Pancreas (tissue), 10 donors: ENCODE measurements around the gene KLHL26. TPM values are rescaled to one million over a fixed set of nuclear protein-coding genes. Genes with fewer than 3 reads are reported as not detected.

Source experiments
- ATAC-seq, 4 donors: fragments of 200-7000 bp; cut with Tn5 transposase; one replicate each; pipeline versions ENCODE4 v1.8.0 to v1.9.1; 2020; ENCODE audit warnings: mild to moderate bottlenecking in 4 of 4, moderate library complexity in 4 of 4
- DNase-seq, 6 donors: peaks; one replicate each; pipeline ENCODE4 v3.0.0-alpha.2; 2020
- FAIRE-seq: peaks from 2 replicates; lab custom pipeline; 2012; peaks lifted over from hg19 to GRCh38; lab: Jason Lieb, UNC
- H3K27ac ChIP-seq, 4 donors: fragments of 200-600 bp; sonication (generic); 1 replicate in 3 of 4; 2 replicates in 1 of 4; pipeline versions ENCODE4 v1.5.0 to v1.8.0; 2020
- H3K27me3 ChIP-seq, 4 donors: fragments of 200-600 bp; one replicate each; pipeline ENCODE4 v1.8.0; 2021
- H3K36me3 ChIP-seq, 3 donors: fragments of 200-600 bp; sonication (generic) in 1 of 3; one replicate each; pipeline versions ENCODE4 v1.5.0 to v1.8.0; 2020 to 2021
- H3K4me1 ChIP-seq, 3 donors: fragments of 200-600 bp; one replicate each; pipeline ENCODE4 v1.8.0; 2021
- H3K4me3 ChIP-seq, 4 donors: fragments of 200-600 bp; sonication (generic) in 2 of 4; one replicate each; pipeline versions ENCODE4 v1.5.0 to v1.8.0; 2020 to 2021
- H3K9me3 ChIP-seq, 4 donors: fragments of 200-600 bp; one replicate each; pipeline ENCODE4 v1.8.0; 2021
- CTCF ChIP-seq, 4 donors: fragments of 200-600 bp; sonication (generic) in 3 of 4; IDR thresholded peaks; one replicate each; pipeline versions ENCODE4 v1.5.0 to v1.8.0; 2021; ENCODE audit warnings: antibody characterized with exemption in 4 of 4
- WGBS, 2 donors: extraction: QIAGEN DNeasy Blood & Tissue Kit; methylation state at CpG; one replicate each; pipeline ENCODE4 v1.1.7; 2013; 5-methylcytosine and 5-hydroxymethylcytosine counted together
- intact Hi-C, 3 donors: fragments of 100-400 bp; cut with DNase I; formaldehyde crosslinking; loops; one replicate each; pipeline versions ENCODE4 v1.11.1 to v1.14.2; 2022
- polyA plus RNA-seq, 2 donors: library from polyadenylated mRNA; stranded (reverse); fragments of 200-250 nt; gene quantifications; one replicate each; pipeline ENCODE4 v1.2.3, GENCODE V29; 2013
- total RNA-seq, 6 donors: library from RNA; stranded (reverse); fragmentation: NEBNext Ultra II Directional in 4 of 6; extraction: Animal tissue kit (Norgen Biotek cat#: 25700) in 4 of 6; gene quantifications; one replicate each; pipeline versions ENCODE4 v1.2.1 to v1.2.4, GENCODE V29; 2021 to 2023
- donor health status: healthy with polysubstance abuse.
- donor health status: DM: no; HTN: no; CAD: no; lungs with moderate emphysema.
- donor health status: DM: no; HTN: no; CAD: no.
- donor health status: control.
- donor health status: control.
- donor health status: Bipolar disorder and iron deficiency.
- donor health status: DM: yes; HTN: yes; CAD: no.
- donor health status: DM: no; HTN: no; CAD: no.
- donor health status: DM: no; HTN: no; CAD: no.
- donor health status: DM: yes; HTN: yes; CAD: no.

KLHL26 gene
- total and polyA plus RNA-seq, 8 donors = 3.2 to 7.8 (median 5.0) TPM

- peaks cover 0 to 5% (median 0%) of the 10 kb centered on the region in 3 donors for H3K4me1 ChIP-seq
- H3K4me3 ChIP-seq = no peak overlapping the region
- no peak for TF ChIP-seq CTCF (IDR thresholded peaks at IDR 0.05)
- no peaks in the 10 kb centered on the region for H3K36me3 ChIP-seq
- DNase-seq (no peak), ATAC-seq (no peak), FAIRE-seq (no peak)
- WGBS, 2 donors = 12 to 21% methylated on average over 14 to 32 of the region's 32 CpGs
- no peak overlapping the region for H3K27ac ChIP-seq
- no peaks in the 10 kb centered on the region for H3K9me3 ChIP-seq
- H3K27me3 ChIP-seq = peaks cover 0 to 17% (median 5%) of the 10 kb centered on the region in 4 donors
- intact Hi-C loops = no loop called here
Observed at GRCh38 chr19:18603255-18603957, 33.4 kb upstream of the KLHL26 start.

GRCh38 chr19:18603958-18604819 is 32.6 kb upstream of the KLHL26 start:
- no peak overlapping the region for H3K27ac ChIP-seq
- H3K36me3 ChIP-seq = no peaks in the 10 kb centered on the region
- intact Hi-C loops = no loop called here
- ATAC-seq = no peak
- H3K27me3 ChIP-seq = peaks cover 0 to 18% (median 5%) of the 10 kb centered on the region in 4 donors
- 17 to 19% methylated on average over 22 to 26 of the region's 26 CpGs for WGBS, 2 donors
- no peak overlapping the region for H3K4me3 ChIP-seq
- H3K4me1 ChIP-seq = peaks cover 0 to 5% (median 0%) of the 10 kb centered on the region in 3 donors
- peak in 1 of 6 donors; percentile 37 for DNase-seq
- H3K9me3 ChIP-seq = no peaks in the 10 kb centered on the region
- no peak for FAIRE-seq
- no peak for TF ChIP-seq CTCF (IDR thresholded peaks at IDR 0.05)

GRCh38 chr19:18604820-18605159 is 32.0 kb upstream of the KLHL26 start:
- no peaks in the 10 kb centered on the region for H3K36me3 ChIP-seq
- DNase-seq = no peak
- no peaks in the 10 kb centered on the region for H3K9me3 ChIP-seq
- peaks cover 0 to 24% (median 5%) of the 10 kb centered on the region in 4 donors for H3K27me3 ChIP-seq
- intact Hi-C loops = no loop called here
- H3K4me1 ChIP-seq = peaks cover 0 to 5% (median 0%) of the 10 kb centered on the region in 3 donors
- WGBS, 2 donors = 16 to 17% methylated on average over 10 of the region's 10 CpGs
- H3K4me3 ChIP-seq = no peak overlapping the region
- no peak for ATAC-seq
- no peak for FAIRE-seq
- TF ChIP-seq CTCF (IDR thresholded peaks at IDR 0.05) = no peak
- H3K27ac ChIP-seq = no peak overlapping the region

GRCh38 chr19:18605196-18605545 is 31.7 kb upstream of the KLHL26 start:
- Histone ChIP-seq H3K36me3 (no peaks in the 10 kb centered on the region), H3K4me3 (no peak overlapping the region), H3K9me3 (no peaks in the 10 kb centered on the region), H3K4me1 (peaks cover 0 to 5% (median 0%) of the 10 kb centered on the region in 3 donors), H3K27me3 (peaks cover 0 to 28% (median 5%) of the 10 kb centered on the region in 4 donors), H3K27ac (no peak overlapping the region)
- no peak for DNase-seq
- intact Hi-C loops = no loop called here
- no peak for ATAC-seq
- no peak for TF ChIP-seq CTCF (IDR thresholded peaks at IDR 0.05)
- no peak for FAIRE-seq
- 9 to 12% methylated on average over 17 of the region's 17 CpGs for WGBS, 2 donors
